Neural cell (in vitro differentiated cells): Measurements from ENCODE around the gene TNFRSF12A.

Source experiments
- EP300 ChIP-seq: fragments of 450-650 bp; conservative IDR thresholded peaks from 2 replicates; pipeline ENCODE4 v1.6.1; 2014; ENCODE audit warnings: antibody characterized with exemption, mild to moderate bottlenecking, moderate library complexity; ENCODE audit not compliant: poor library complexity, severe bottlenecking
- EZH2 ChIP-seq: fragments of 200-600, 300-800 bp; shearing (Covaris generic), sonication (generic); IDR thresholded peaks from 2 replicates; pipeline ENCODE4 v1.6.1; 2014; ENCODE audit warnings: antibody characterized with exemption, low read length, borderline replicate concordance, mild to moderate bottlenecking; ENCODE audit not compliant: insufficient read depth, poor library complexity, severe bottlenecking
- MXI1 ChIP-seq: fragments of 450-650 bp; conservative IDR thresholded peaks from 2 replicates; pipeline ENCODE4 v1.6.1; 2014; ENCODE audit warnings: antibody characterized with exemption, mild to moderate bottlenecking; ENCODE audit not compliant: poor library complexity, severe bottlenecking
- POLR2AphosphoS5 ChIP-seq: IDR thresholded peaks from 2 replicates; pipeline ENCODE4 v1.6.1; 2012
- RAD21 ChIP-seq: fragments of 450-650 bp; conservative IDR thresholded peaks from 2 replicates; pipeline ENCODE4 v1.6.1; 2014; ENCODE audit warnings: antibody characterized with exemption, mild to moderate bottlenecking, moderate library complexity
- REST ChIP-seq: IDR thresholded peaks from 2 replicates; pipeline ENCODE4 v1.6.1; 2012; ENCODE audit warnings: borderline replicate concordance
- SMC3 ChIP-seq: fragments of 450-650 bp; conservative IDR thresholded peaks from 2 replicates; pipeline ENCODE4 v1.6.1; 2014; ENCODE audit warnings: antibody characterized with exemption, mild to moderate bottlenecking, moderate library complexity; ENCODE audit not compliant: poor library complexity
- TAF1 ChIP-seq: IDR thresholded peaks from 2 replicates; pipeline ENCODE4 v1.6.1; 2012; ENCODE audit warnings: low read depth
- TF ChIP-seq, protein P1 (sequence below): fragments of 450-650 bp; IDR thresholded peaks from 2 replicates; pipeline ENCODE4 v1.5.1; 2014; ENCODE audit warnings: antibody characterized with exemption, mild to moderate bottlenecking, moderate library complexity; ENCODE audit not compliant: poor library complexity, severe bottlenecking

DNA sequence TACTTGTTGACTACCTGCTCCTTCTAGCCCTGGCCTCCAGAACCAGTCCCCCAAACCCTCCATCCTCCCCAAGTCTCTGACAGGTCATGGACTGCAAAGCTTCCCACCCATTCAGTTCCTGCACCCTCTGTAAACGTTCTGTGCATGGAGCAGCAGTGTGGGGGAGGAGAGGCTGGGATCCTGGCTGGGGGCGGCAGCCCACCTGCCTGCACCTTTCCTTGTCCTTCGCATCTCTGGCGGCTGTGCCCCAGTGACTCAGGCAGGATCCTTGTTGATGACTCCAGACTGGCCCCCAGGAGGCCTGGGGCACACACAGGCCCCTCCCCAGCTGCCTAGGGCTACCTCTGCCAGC, 38.3 kb upstream of the TNFRSF12A start:
- TF ChIP-seq, protein P1, sequence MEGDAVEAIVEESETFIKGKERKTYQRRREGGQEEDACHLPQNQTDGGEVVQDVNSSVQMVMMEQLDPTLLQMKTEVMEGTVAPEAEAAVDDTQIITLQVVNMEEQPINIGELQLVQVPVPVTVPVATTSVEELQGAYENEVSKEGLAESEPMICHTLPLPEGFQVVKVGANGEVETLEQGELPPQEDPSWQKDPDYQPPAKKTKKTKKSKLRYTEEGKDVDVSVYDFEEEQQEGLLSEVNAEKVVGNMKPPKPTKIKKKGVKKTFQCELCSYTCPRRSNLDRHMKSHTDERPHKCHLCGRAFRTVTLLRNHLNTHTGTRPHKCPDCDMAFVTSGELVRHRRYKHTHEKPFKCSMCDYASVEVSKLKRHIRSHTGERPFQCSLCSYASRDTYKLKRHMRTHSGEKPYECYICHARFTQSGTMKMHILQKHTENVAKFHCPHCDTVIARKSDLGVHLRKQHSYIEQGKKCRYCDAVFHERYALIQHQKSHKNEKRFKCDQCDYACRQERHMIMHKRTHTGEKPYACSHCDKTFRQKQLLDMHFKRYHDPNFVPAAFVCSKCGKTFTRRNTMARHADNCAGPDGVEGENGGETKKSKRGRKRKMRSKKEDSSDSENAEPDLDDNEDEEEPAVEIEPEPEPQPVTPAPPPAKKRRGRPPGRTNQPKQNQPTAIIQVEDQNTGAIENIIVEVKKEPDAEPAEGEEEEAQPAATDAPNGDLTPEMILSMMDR = no peak
- no peak for TF ChIP-seq POLR2AphosphoS5
- no peak for TF ChIP-seq EZH2
- TF ChIP-seq EP300 = no peak
- no peak for TF ChIP-seq TAF1
- no peak for TF ChIP-seq RAD21
- TF ChIP-seq SMC3 = no peak
- TF ChIP-seq REST = no peak
- TF ChIP-seq MXI1 = no peak
